VCaP (cell line): ENCODE data around the gene MUC5B.

ENCODE experiments used
- H3K27ac ChIP-seq: fragments of 450-650 bp; 2 replicates; pipeline ENCODE4 v1.5.1; 2017
- CTCF ChIP-seq: fragments of 450-650 bp; conservative IDR thresholded peaks from 2 replicates; pipeline ENCODE4 v1.5.1; 2017; ENCODE audit warnings: mild to moderate bottlenecking, moderate library complexity

The MUC5B gene

GRCh38 chr11:1226986-1227550, 4.2 kb downstream of the MUC5B start:
- no peak overlapping the region for H3K27ac ChIP-seq

GRCh38 chr11:1227551-1228100, 4.8 kb downstream of the MUC5B start:
- no peak overlapping the region for H3K27ac ChIP-seq
- no peak for TF ChIP-seq CTCF

More at GRCh38 chr11:1226986-1227550, 4.2 kb downstream of the MUC5B start:
- peak; percentile 36 for TF ChIP-seq CTCF

GRCh38 chr11:1228101-1228821, 5.4 kb downstream of the MUC5B start:
- no peak for TF ChIP-seq CTCF
- no peak overlapping the region for H3K27ac ChIP-seq

GRCh38 chr11:1228921-1229451, 6.1 kb downstream of the MUC5B start:
- no peak overlapping the region for H3K27ac ChIP-seq
- no peak for TF ChIP-seq CTCF

- TF ChIP-seq CTCF, result no peak
- H3K27ac ChIP-seq, result no peak overlapping the region
These were observed 6.7 kb downstream of the MUC5B start for GRCh38 chr11:1229471-1230120.

GRCh38 chr11:1230121-1230455, 7.2 kb downstream of the MUC5B start:
- no peak for TF ChIP-seq CTCF
- no peak overlapping the region for H3K27ac ChIP-seq
